Nucleus accumbens (tissue), 56 donors: Measurements from ENCODE around the gene OBI1.
"Not testable (repeated sequence)": the region's sequence is repeated elsewhere in the genome, so short reads cannot be mapped to it uniquely, and the experiment has no call there.

ENCODE experiments used
- DNase-seq, 56 donors: peaks; one replicate each; lab custom pipeline; 2025; lab: John Stamatoyannopoulos, UW

The OBI1 gene

DNA sequence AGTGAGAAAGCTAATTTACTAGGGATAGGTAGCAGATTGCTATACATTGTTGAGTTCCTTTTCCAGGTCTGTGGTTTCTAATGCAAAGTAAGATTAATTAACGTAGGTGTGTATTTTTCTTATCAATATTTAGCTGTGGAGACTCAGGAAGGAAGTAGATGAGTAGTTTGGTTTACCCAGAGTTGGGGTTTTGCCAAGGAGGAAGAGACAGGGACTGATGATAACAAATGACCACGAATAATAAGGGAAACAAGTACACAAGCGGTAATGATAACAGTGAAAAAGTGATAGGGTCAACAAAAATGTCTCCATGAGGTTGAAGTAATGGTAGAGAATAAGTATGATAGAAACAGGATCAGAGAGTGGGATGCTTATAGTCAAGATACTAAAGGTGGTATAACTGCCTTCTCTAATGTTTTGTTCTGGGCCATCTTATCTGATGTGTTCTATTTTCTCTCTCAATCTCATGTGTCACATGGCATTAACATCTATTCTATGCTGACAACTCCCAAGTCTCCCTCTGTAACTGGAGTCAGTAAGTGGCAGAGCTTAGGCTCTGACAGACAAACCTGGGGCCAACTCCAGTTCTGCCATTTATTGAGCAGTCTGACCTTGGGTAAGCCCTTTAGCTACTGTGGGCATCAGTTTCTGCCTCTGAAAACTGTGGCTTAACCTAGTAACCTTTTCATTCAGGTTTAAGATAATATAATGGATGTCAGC is 8.8 kb downstream of the OBI1 start:
- no peak for DNase-seq

- DNase-seq: not testable (repeated sequence)
Observed at GRCh38 chr13:78647109-78647678, 11.8 kb downstream of the OBI1 start.

- DNase-seq: no peak
Observed at GRCh38 chr13:78638216-78638615, 20.7 kb downstream of the OBI1 start.

DNA sequence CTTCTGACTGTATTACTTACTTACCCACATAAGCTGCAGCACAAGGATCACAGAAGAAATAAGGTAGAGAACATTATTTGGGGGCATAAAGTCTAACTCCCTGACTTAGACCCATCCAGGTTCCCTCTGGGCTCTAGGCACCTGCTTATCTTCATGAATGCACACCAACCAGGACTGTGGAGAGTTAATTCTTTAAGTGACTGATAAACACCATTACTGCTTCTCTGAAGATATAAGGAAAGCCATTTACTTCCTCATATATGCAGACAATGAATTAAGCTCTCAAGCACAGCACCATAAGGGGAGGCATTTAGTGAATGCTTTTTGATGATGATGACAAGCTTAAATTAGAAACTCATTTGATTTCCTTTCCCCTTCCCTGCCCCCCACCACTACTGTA is 22.5 kb downstream of the OBI1 start:
- no peak for DNase-seq

- DNase-seq: no peak
Observed at GRCh38 chr13:78632996-78633395, 26.0 kb downstream of the OBI1 start.

DNA sequence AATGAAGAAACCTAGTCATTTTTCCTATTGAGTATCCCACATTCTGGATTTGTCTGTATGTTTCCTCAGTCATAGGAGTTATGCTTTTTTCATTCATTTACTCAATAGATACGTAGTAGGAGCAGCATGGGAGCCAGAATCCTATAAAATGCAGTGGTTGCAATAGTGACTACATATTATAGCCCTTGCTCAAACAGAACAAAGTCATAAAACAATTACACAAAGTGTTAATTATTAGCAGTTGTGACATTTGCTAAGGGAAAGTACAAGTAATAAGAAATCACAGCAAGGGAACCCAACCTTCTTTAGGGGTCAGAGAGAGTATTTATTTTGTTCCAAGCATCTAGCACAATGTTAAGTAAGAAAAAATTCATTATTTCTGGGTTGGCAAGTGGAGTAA is 27.9 kb downstream of the OBI1 start:
- no peak for DNase-seq

GRCh38 chr13:78630511-78630910 is 28.4 kb downstream of the OBI1 start:
- no peak for DNase-seq

- no peak for DNase-seq
Observed at GRCh38 chr13:78625384-78625783, 33.6 kb downstream of the OBI1 start.

DNA sequence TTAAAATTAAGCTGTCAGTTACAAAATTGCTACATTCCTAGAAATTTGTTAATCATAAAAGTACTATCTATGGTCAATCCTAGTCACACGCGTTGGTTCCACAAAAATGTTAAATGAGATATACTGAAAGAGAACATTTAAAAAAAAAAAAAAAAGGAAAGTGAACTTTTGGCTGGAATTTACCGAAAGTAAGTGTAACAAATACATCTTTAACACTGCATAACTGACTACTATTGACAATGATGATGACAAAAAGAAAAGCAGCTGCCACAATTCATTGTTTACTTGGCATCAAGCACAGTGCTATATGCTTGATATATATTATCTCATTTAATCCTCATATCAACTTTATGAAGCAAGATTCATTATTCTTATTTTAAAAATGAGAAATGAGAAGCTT is 35.8 kb downstream of the OBI1 start:
- no peak for DNase-seq

DNA sequence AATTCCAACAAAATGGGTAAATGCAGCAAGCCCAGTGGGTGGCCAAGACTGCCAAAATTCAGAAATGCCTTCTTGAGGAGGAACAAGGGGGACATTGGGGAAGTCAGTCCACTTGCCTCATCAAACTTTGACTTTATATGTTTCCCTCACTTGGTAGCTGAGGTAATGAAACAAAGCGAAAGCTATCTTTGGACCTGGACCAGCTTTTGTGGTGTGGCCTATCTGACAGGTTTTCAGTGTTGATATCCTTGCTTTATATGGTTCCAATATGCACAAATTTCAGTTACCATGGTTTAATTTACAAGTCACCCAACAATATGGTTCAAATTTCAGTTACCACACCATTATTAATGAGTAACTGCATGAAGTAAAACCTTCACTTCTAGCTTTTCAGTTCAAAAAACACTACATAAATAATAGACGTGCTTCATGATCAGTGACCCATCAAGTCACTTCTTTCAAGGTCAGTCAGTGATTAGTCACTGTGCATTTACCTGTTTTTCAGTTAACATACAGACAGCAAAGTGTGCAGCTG is 38.0 kb downstream of the OBI1 start:
- DNase-seq: no peak

- DNase-seq: no peak
Observed at GRCh38 chr13:78618411-78618810, 40.5 kb downstream of the OBI1 start.

DNA sequence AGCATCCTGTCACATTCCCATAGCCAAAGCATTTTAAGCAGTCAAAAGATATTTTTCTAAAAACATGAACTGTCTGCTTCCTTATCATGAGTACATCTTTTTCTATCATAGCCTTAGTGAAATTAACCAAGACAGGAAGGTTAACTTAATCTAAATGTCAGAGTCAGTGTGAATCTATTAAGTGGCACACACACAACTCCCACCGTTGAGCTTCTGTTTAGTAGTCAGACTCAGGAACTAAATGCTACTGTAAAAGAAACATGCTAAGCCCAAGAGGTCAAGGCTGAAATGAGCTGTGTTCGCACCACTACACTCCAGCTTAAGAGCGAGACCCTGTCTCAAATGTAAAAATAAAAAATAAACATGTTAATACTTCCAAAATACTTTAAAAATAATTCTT is 47.9 kb downstream of the OBI1 start:
- DNase-seq: no peak

- no peak for DNase-seq
Observed at GRCh38 chr13:78610381-78610883, 48.5 kb downstream of the OBI1 start.

DNA sequence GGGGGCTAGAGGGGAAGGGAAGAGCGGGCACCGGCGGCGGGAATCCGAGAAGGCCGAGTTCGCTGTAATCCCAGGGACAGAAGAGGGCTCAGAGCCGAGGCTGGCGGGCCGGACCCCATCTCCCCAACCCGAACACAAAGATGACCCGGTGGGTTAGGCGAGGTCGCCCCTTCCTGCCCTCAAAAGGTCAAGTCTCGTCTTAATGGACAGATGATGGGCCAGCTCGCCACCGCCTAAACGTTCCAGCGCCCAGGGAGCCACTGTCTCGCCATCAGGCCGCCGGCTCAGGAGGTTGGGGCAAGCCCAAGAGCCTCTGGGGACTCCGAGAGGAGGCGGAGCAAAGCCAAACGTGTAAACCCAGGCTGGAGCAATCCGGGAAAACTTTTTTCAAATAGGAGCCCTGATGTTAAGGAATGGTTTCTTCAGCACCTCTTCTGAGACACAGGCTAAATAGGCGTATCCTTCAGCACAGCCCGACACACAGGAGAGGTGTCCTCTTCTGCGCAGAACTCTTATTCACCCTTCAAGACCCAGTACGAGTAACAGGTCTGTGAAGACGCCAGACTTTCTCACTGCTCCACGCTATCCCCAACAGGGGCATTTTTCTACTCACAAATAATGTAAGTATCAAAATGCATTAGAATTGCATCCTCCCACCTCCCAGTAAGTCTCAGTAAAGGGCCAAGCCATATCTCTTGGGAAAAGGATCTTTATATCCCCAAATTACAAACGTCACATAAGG is 49.3 kb downstream of the OBI1 start:
- no peak for DNase-seq

- DNase-seq: no peak
Observed at GRCh38 chr13:78608688-78609463, 50.1 kb downstream of the OBI1 start.

- DNase-seq: no peak
Observed at GRCh38 chr13:78608252-78608687, 50.7 kb downstream of the OBI1 start.

GRCh38 chr13:78607409-78608251 is 51.3 kb downstream of the OBI1 start:
- DNase-seq: no peak

- DNase-seq: no peak
Observed at GRCh38 chr13:78606471-78607408, 52.2 kb downstream of the OBI1 start.
